ENCODE data around the gene GALE.

- TF ChIP-seq, protein P1, sequence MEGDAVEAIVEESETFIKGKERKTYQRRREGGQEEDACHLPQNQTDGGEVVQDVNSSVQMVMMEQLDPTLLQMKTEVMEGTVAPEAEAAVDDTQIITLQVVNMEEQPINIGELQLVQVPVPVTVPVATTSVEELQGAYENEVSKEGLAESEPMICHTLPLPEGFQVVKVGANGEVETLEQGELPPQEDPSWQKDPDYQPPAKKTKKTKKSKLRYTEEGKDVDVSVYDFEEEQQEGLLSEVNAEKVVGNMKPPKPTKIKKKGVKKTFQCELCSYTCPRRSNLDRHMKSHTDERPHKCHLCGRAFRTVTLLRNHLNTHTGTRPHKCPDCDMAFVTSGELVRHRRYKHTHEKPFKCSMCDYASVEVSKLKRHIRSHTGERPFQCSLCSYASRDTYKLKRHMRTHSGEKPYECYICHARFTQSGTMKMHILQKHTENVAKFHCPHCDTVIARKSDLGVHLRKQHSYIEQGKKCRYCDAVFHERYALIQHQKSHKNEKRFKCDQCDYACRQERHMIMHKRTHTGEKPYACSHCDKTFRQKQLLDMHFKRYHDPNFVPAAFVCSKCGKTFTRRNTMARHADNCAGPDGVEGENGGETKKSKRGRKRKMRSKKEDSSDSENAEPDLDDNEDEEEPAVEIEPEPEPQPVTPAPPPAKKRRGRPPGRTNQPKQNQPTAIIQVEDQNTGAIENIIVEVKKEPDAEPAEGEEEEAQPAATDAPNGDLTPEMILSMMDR (IDR thresholded peaks at IDR 0.05): no peak
- no peak for TF ChIP-seq POLR2A (IDR thresholded peaks at IDR 0.05)
These were observed 11.9 kb downstream of the GALE start for GRCh38 chr1:23788695-23789094.
